COLO668 (cell line): Measurements from ENCODE around the gene SLC25A38.

Experiments used
- DNase-seq: peaks from one replicate; lab custom pipeline; 2025; ENCODE audit not compliant: unreplicated experiment; lab: John Stamatoyannopoulos, UW

Gene SLC25A38

DNA sequence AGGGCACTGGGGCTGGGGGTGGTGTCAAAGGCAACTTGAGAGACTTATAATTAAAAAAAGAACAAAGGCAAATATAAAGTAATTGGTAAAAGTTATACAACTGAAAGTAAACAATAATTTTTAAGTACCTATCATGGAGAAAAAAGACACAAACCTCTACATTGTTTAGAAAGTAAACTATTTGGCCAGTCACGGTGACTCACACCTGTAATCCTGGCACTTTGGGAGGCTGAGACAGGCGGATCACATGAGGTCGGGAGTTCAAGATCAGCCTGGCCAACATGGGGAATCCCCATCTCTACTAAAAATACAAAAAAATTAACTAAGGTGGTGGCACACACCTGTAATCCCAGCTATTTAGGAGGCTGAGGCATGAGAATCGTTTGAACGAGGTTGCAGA lies 49.2 kb downstream of the SLC25A38 start:
- no peak for DNase-seq

DNA sequence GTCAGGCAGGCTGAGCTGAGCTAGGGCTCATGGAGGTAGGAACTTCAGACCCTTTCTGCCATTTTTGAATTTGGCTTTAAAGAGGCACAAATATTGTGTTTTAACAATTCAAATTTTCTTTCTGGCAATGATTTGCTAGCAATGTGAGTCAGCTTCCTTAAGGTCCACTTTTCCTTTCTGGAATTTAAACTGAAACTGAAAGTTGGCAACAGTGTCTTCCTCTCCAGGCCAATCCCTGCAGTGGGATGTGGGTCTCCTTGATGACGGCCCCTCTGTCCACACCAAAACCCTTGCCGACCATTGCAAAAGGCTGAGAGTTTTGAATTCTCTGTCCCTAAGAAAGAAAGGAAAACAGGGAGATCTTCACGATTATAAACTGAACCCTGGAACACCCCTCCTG lies 50.5 kb downstream of the SLC25A38 start:
- no peak for DNase-seq

GRCh38 chr3:39434574-39434973 lies 51.4 kb downstream of the SLC25A38 start:
- no peak for DNase-seq

DNA sequence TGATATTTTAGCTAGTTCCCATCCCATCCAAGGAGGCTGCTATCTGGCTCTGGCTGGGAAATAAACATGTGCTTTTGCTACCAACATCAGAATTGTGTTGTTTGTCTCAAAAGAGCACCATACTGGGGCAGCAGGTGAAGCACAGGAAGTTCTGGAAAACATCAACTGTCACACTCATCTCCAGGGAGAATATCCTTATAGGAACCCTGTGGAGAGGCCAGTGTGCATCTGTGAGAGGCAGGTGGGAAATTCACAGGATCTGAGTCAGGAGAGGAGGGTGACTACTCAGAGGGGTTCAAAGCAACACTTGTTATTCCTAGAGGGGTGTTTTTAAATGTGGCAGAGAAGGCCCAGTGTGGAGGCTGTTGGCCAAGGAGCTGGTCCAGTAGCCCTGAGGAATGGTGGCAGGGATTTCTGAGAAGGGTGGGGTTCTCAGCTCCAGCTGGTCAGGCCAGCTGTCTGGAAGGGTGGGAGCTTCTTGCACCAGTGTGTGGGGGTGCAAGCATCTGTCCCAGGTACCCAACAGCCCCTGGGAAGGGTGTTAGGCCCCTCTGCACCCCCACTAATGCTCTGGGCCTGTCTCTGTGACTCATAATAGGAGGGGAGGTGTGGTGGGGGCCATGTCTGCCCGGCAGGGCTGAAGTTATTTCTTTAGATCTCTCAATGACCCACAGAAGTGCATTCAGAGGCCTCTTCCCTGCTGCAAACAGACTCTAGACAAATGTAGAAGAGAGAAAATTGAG lies 52.0 kb downstream of the SLC25A38 start:
- no peak for DNase-seq

- no peak for DNase-seq
Measured at GRCh38 chr3:39438880-39439279, 55.7 kb downstream of the SLC25A38 start.

DNA sequence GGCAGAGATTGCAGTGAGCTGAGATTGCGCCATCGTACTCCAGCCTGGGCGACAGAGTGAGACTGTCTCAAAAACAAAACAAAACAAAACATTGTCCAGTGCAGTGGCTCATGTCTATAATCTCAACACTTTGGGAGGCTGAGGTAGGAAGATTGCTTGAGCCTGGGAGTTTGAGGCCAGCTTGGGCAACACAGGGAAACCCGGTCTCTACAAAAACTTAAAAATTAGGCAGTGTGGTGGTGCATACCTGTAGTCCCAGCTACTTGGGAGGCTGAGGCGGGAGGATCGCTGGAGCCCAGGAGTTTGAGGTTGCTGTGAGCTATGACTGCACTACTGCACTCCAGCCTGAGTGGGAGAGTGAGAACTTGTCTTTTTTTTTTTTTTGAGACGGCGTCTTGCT lies 57.1 kb downstream of the SLC25A38 start:
- DNase-seq = no peak

DNA sequence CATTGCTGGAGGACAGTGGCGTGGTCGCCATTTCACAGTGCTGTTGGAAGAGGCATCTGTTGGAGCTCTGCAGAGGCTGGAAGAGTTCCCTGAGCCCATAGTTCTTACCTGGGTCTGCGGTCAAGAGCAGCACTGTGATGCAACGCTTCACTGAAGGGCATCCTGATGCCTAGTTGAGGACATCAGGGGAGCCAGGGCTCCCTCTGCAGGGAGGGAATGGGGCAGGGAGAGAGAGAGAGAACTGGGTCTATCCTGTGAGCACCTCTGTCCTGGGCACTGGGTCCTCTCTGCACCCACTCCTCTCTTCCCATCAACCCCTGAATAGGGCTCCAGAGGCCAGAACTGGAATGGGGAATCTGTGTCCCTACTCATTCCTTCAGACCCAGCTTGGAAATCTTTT lies 60.4 kb downstream of the SLC25A38 start:
- DNase-seq = no peak

- no peak for DNase-seq
Measured at GRCh38 chr3:39445927-39446326, 62.8 kb downstream of the SLC25A38 start.

- DNase-seq = no peak
Measured at GRCh38 chr3:39446444-39446843, 63.3 kb downstream of the SLC25A38 start.
